Vagina (tissue), 2 donors: Measurements from ENCODE around the gene MPP2. TPM values are rescaled to one million over a fixed set of nuclear protein-coding genes. Genes with fewer than 3 reads are reported as not detected.
"Not testable (repeated sequence)": the region's sequence is repeated elsewhere in the genome, so short reads cannot be mapped to it uniquely, and the experiment has no call there.

ENCODE experiments used
- DNase-seq, 2 donors: peaks; one replicate each; pipeline ENCODE4 v3.0.0-alpha.2; 2017; ENCODE audit errors: extremely low spot score in 2 of 2
- H3K27ac ChIP-seq: fragments of 200-600 bp; sonication (generic); one replicate; pipeline ENCODE4 v1.5.1; 2019
- H3K27me3 ChIP-seq: fragments of 200-600 bp; sonication (generic); one replicate; pipeline ENCODE4 v1.5.1; 2019
- H3K36me3 ChIP-seq, 2 donors: fragments of 200-600 bp; sonication (generic); one replicate each; pipeline ENCODE4 v1.5.1; 2017 to 2019
- H3K4me1 ChIP-seq: fragments of 200-600 bp; sonication (generic); one replicate; pipeline ENCODE4 v1.5.1; 2019
- H3K4me3 ChIP-seq, 2 donors: fragments of 200-600 bp; sonication (generic); 1 replicate in 1 of 2; 2 replicates in 1 of 2; pipeline ENCODE4 v1.5.1; 2016 to 2019
- H3K9me3 ChIP-seq: fragments of 200-600 bp; sonication (generic); one replicate; pipeline ENCODE4 v1.5.1; 2019
- POLR2A ChIP-seq, 2 donors: fragments of 450-650 bp; IDR thresholded peaks; one replicate each; pipeline ENCODE4 v1.6.1; 2017; ENCODE audit warnings: antibody characterized with exemption in 2 of 2, mild to moderate bottlenecking in 2 of 2, moderate library complexity in 2 of 2
- POLR2AphosphoS5 ChIP-seq, 2 donors: sonication (generic); formaldehyde crosslinking; IDR thresholded peaks; one replicate each; pipeline ENCODE4 v1.9.0; 2017; ENCODE audit warnings: antibody characterized with exemption in 2 of 2, mild to moderate bottlenecking in 2 of 2, low read depth in 1 of 2; ENCODE audit not compliant: insufficient read depth in 1 of 2
- intact Hi-C: fragments of 100-400 bp; cut with DNase I; formaldehyde crosslinking; loops from one replicate; pipeline ENCODE4 v1.15.1; 2023
- total RNA-seq: library from RNA; depleted of rRNA; stranded (reverse); fragments of >200 nt; gene quantifications from one replicate; pipeline ENCODE4 v1.2.3, GENCODE V29; 2016
- TF ChIP-seq, protein P1 (sequence below), 3 experiments: fragments of 450-650 bp in 2 of 3; fragments of 200-600 bp in 1 of 3; sonication (generic) in 1 of 3; IDR thresholded peaks; one replicate each; pipeline ENCODE4 v1.5.1; 2017 to 2019; ENCODE audit warnings: antibody characterized with exemption in 3 of 3, mild to moderate bottlenecking in 2 of 3, moderate library complexity in 2 of 3

Gene MPP2
- total RNA-seq, 1 donor from 2014 or later = 7.6 TPM

DNA sequence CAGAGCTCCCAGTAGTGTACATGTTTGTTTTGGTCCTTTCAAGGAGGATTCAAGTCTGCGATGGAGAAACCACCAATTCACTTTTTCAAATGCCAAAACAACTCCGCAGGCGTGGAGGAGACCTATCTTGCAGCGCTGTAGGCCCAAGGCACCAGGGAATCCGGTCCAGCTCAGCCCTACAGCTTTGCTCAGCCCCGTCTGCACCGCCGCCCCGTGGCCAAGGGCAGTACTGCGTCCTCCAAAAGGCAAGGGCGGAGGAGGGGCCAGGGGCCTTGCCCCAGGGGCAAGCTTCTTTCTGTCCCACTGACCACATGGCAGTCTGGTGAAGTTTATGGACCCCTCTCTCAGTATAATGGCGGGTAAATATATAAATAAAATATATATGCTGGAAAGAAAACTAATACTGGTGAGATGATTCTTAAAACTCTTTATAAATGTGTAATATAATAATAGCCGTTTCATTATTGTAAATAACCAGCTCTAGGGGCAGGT lies 61.1 kb downstream of the MPP2 start:
- no peak for DNase-seq
- no peak overlapping the region for H3K4me3 ChIP-seq
- no peak overlapping the region for H3K27ac ChIP-seq
- H3K4me1 ChIP-seq = no peaks in the 10 kb centered on the region
- intact Hi-C loops = loop anchor here (10.0 kb wide), 1 partner anchor 61 kb away; the partner anchor contains the start of gene CFAP97D1
- H3K27me3 ChIP-seq = no peaks in the 10 kb centered on the region
- no peaks in the 10 kb centered on the region for H3K36me3 ChIP-seq
- no peak for TF ChIP-seq POLR2A (IDR thresholded peaks at IDR 0.05)
- peak in 1 of 2 donors; percentile 45 for TF ChIP-seq POLR2AphosphoS5 (IDR thresholded peaks at IDR 0.05; ENCODE audit: insufficient read depth in 1 of 2, low read depth in 1 of 2)
- TF ChIP-seq, protein P1, sequence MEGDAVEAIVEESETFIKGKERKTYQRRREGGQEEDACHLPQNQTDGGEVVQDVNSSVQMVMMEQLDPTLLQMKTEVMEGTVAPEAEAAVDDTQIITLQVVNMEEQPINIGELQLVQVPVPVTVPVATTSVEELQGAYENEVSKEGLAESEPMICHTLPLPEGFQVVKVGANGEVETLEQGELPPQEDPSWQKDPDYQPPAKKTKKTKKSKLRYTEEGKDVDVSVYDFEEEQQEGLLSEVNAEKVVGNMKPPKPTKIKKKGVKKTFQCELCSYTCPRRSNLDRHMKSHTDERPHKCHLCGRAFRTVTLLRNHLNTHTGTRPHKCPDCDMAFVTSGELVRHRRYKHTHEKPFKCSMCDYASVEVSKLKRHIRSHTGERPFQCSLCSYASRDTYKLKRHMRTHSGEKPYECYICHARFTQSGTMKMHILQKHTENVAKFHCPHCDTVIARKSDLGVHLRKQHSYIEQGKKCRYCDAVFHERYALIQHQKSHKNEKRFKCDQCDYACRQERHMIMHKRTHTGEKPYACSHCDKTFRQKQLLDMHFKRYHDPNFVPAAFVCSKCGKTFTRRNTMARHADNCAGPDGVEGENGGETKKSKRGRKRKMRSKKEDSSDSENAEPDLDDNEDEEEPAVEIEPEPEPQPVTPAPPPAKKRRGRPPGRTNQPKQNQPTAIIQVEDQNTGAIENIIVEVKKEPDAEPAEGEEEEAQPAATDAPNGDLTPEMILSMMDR (IDR thresholded peaks at IDR 0.05) = peak; percentile 91 to 96 (median 96)
- H3K9me3 ChIP-seq = no peaks in the 10 kb centered on the region

DNA sequence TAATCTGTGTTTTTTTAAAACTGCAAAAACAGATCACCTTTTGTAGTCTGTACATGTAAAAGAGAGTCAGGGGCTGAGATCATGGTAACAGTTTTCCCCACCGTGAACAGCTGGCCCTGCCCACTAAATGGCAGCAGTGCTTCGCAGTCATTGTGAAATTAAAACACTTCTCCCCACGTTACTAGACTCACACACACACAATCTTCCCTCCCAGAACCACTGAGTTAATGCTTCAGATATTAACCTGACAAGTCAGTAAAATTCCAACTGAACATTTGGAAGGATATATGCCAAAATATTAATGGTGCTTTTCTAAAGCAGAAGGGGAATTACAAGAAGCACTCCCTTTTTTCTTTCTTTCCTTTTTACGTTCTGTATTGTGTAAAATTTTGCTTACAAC lies 61.6 kb downstream of the MPP2 start:
- Histone ChIP-seq H3K4me1 (no peaks in the 10 kb centered on the region), H3K27ac (no peak overlapping the region), H3K4me3 (no peak overlapping the region), H3K9me3 (no peaks in the 10 kb centered on the region), H3K36me3 (no peaks in the 10 kb centered on the region), H3K27me3 (no peaks in the 10 kb centered on the region)
- intact Hi-C loops = loop anchor here (10.0 kb wide), 1 partner anchor 61 kb away; the partner anchor contains the start of gene CFAP97D1
- TF ChIP-seq POLR2A (IDR thresholded peaks at IDR 0.05) (no peak), POLR2AphosphoS5 (IDR thresholded peaks at IDR 0.05; ENCODE audit: insufficient read depth in 1 of 2, low read depth in 1 of 2) (no peak)
- TF ChIP-seq, protein P1 (IDR thresholded peaks at IDR 0.05) = no peak
- no peak for DNase-seq

DNA sequence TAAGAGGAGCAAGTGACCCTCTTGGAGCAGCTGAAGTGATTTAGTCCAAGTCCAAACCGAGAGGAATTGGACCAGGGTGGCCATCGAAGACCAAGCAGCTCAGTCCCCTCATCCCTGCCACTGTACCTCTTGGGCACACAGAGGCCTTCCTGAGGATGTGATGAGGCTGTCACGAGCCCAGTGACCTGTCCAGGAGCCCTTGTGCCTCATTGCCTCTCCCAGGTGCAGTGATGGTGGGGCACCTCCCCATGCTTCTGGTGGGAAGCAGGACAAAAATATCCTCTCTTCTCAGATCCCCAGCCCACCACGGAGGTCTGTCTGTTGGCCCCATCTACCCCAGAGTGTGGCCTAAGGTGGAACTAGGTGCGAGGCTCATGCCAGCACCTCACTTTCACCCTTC lies 63.1 kb downstream of the MPP2 start:
- Histone ChIP-seq H3K27me3 (no peaks in the 10 kb centered on the region), H3K27ac (no peak overlapping the region), H3K4me1 (peaks cover 5% of the 10 kb centered on the region), H3K36me3 (no peaks in the 10 kb centered on the region), H3K4me3 (no peak overlapping the region), H3K9me3 (no peaks in the 10 kb centered on the region)
- TF ChIP-seq POLR2A (IDR thresholded peaks at IDR 0.05) (no peak), POLR2AphosphoS5 (IDR thresholded peaks at IDR 0.05; ENCODE audit: insufficient read depth in 1 of 2, low read depth in 1 of 2) (no peak)
- TF ChIP-seq, protein P1 (IDR thresholded peaks at IDR 0.05) = no peak
- intact Hi-C loops = loop anchor here (10.0 kb wide), 1 partner anchor 59 kb away; the partner anchor contains the start of gene CFAP97D1
- no peak for DNase-seq

DNA sequence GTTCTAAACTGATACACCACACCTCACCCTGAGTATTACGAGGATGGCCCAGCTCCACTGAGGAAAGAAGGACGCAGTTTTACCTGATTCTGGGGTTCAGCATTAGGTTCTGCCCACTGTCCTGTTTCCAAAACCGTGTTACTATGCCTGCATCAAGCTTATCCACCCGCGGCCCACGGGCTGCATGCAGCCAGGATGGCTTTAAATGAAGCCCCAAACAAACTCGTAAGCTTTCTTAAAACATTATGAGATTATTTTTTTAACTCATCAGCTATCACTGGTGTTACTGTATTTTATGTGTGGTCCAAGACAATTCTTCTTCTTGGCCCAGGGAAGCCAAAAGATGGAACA lies 64.4 kb downstream of the MPP2 start:
- TF ChIP-seq, protein P1 (IDR thresholded peaks at IDR 0.05) = no peak
- TF ChIP-seq POLR2AphosphoS5 (IDR thresholded peaks at IDR 0.05; ENCODE audit: insufficient read depth in 1 of 2, low read depth in 1 of 2) (no peak), POLR2A (IDR thresholded peaks at IDR 0.05) (no peak)
- Histone ChIP-seq H3K27me3 (no peaks in the 10 kb centered on the region), H3K36me3 (no peaks in the 10 kb centered on the region), H3K4me1 (peaks cover 5% of the 10 kb centered on the region), H3K27ac (no peak overlapping the region), H3K9me3 (no peaks in the 10 kb centered on the region), H3K4me3 (no peak overlapping the region)
- intact Hi-C loops = loop anchor here (10.0 kb wide), 1 partner anchor 58 kb away; the partner anchor contains the start of gene CFAP97D1
- no peak for DNase-seq

DNA sequence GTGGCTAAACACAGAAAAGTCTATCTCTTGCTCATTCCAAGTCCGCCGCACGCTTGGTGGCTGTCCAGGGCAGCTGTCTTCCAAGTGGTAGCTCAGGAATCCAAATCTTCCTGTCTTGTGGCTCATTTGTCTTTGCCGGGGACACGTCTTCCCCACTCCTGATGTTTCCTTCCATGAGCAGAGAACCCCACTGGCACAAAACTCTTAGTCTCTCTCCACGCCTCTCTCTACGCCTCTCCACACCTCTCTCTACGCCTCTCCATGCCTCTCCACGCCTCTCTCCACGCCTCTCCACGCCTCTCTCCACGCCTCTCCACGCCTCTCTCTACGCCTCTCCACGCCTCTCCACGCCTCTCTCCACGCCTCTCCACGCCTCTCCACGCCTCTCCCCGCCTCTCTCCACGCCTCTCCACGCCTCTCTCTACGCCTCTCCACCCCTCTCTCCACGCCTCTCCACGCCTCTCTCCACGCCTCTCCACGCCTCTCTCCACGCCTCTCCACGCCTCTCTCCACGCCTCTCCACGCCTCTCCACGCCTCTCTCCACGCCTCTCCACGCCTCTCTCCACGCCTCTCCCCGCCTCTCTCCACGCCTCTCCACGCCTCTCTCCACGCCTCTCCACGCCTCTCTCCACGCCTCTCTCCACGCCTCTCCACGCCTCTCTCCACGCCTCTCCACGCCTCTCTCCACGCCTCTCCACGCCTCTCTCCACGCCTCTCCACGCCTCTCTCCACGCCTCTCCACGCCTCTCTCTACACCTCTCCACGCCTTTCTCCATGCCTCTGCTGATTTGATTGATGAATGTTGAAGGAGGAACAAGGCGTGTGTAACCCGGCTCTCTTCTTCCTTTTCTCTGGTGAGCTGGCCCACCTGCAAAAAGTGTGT lies 65.0 kb downstream of the MPP2 start:
- not testable (repeated sequence) for H3K27me3 ChIP-seq, H3K36me3 ChIP-seq, DNase-seq, H3K4me1 ChIP-seq, H3K27ac ChIP-seq, H3K4me3 ChIP-seq, H3K9me3 ChIP-seq
- intact Hi-C loops = loop anchor here (10.0 kb wide), 1 partner anchor 58 kb away; the partner anchor contains the start of gene CFAP97D1
